HG02970 (cell line): ENCODE measurements around the gene PF4V1.
"Not testable (repeated sequence)": the region's sequence is repeated elsewhere in the genome, so short reads cannot be mapped to it uniquely, and the experiment has no call there.

Experiments used
- ATAC-seq: cut with Tn5 transposase; IDR thresholded peaks from one replicate; pipeline ENCODE4 v1.9.1; 2021; ENCODE audit warnings: mild to moderate bottlenecking, moderate library complexity, moderate number of reproducible peaks; ENCODE audit not compliant: unreplicated experiment, low FRiP score

Gene PF4V1

GRCh38 chr4:73869130-73870055 is 16.3 kb downstream of the PF4V1 start, which contains the start of gene CXCL1:
TSS of gene CXCL1 (plus strand) at chr4:73869393. CDS start at chr4:73869471, 78 bp downstream.
- no peak for ATAC-seq

- ATAC-seq, result no peak
Observed at GRCh38 chr4:73870260-73870659, 17.2 kb downstream of the PF4V1 start.

DNA sequence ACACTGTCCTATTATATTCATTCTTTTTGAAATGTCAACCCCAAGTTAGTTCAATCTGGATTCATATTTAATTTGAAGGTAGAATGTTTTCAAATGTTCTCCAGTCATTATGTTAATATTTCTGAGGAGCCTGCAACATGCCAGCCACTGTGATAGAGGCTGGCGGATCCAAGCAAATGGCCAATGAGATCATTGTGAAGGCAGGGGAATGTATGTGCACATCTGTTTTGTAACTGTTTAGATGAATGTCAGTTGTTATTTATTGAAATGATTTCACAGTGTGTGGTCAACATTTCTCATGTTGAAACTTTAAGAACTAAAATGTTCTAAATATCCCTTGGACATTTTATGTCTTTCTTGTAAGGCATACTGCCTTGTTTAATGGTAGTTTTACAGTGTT is 17.7 kb downstream of the PF4V1 start:
- ATAC-seq, result no peak

DNA sequence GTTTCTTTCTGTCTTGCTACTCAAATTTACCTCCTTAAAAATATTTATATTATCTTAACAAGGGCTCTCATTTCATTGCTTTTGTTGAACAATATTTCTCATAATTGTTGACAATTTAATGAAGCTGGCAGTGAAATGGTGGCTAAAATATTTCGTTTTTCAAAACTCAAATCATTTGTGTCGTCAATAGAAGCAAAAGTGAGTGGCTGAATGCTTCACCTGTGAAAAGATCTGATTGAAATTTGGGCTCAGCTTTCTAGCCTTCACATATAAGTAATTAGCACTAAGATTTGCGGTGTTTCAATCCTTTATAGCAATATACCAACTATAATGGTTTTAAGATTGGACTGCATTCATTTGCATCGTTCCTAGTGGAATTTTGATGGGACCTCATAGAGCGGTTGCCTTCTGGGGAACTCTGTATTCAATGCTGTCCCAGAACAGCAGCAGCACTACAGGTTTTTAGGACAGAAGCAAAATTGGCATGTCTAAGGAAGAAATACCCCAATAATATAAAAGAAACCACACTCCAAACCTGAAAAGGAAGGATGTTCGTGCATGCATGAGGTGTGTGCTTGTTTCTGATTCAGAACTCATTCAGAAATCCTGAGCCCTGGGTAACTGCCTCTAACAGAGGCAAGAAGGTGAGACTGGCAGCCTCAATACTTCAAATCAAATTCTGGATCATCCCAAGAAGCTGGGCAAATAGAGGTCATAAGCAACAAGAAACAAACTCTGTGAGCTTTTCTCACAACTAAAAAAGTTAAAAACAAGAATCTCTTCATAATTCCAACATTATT is 18.6 kb downstream of the PF4V1 start:
- no peak for ATAC-seq

DNA sequence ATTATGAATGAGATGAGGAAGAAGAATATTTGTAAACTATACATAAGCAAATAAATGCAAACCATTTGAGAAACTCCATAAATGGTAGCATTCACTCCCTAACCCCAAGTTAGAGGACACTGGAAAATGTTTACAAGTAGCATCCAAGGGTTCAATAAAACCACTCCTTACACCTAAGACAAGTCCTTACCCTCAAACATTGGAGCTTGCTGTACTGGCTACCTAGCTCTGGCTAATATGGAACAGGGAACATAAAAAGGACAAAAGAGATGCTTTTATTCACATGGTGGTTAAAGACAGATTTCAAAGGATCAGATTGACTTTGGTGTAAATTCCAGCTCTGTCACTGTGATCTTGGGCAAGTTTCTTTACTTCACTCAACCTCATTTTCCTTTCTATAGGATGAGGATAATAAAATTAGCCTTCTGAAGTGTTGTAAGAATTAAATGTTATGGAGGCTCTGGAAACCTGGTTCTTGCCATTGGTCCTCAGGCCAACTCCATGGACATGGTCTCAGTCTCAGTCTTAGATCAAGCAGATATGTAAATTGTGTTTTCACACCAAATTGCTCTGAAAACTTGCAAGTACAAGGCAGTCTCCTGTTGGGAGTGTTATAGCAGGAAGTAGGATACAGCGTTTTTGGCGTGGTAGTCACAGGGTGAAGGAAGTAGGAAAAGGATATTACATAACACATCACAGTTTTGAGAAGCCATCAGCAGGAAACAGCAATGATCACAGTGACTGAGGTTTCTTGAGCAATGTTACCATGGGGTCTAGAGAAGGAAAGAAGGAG is 19.4 kb downstream of the PF4V1 start:
- no peak for ATAC-seq

GRCh38 chr4:73874386-73874785 is 21.3 kb downstream of the PF4V1 start:
- no peak for ATAC-seq

GRCh38 chr4:73875401-73875800 is 22.3 kb downstream of the PF4V1 start:
- ATAC-seq, result no peak

DNA sequence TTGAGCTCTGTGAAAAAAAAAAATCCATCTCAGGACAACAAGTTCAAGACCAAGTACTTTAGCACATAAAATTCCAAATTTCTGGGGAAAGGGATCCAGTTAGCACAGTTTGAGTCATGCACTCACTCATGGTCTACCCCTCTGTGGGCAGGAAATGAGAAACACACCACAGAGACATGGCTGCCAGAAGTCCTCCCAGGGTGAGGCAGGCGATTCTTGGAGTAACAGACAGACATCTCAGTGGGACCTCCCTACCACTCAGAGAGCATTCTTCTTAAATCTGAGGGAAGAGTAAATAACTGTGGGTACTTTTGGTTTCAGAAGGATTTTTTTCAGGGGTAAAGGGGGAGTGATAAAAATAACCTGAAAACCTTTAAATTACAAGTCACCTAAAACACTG is 30.2 kb downstream of the PF4V1 start:
- ATAC-seq, result no peak

DNA sequence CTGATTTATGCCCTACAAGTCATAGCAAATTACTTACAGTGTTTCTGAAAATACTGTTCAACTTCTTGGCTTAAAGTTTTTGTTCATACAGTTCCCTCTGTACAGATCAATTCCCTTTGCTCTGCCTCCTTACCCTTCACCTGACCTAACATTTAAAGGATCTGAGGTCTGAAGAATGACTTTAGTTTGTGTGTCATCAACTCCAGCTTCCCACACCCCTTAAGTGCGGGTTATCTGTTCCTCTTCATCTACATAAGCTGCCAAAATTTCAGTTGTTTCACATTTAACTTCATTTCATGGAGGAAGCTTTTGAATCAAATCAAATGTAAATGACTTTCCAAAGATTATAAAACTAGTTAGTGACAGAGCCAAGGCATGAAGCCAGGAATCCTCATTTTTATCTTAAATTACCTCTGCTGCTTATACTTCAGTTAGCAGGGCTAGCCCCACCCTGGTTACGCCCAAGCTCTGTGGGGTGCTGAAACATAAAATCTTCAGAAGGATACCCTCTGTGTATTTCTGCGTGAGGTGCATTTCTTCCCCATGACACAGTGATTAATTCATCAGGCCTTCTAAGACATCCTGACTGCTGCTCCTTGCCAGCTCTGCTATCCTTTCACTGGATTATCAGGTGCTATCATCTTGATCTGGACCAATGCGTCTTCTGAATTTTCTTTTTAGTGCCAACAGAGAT is 32.6 kb downstream of the PF4V1 start:
- ATAC-seq, result no peak

- ATAC-seq, result no peak
Observed at GRCh38 chr4:73891326-73891725, 38.2 kb downstream of the PF4V1 start.

GRCh38 chr4:73891739-73892405 is 38.8 kb downstream of the PF4V1 start:
- no peak for ATAC-seq

- ATAC-seq, result no peak
Observed at GRCh38 chr4:73892966-73893365, 39.9 kb downstream of the PF4V1 start.

DNA sequence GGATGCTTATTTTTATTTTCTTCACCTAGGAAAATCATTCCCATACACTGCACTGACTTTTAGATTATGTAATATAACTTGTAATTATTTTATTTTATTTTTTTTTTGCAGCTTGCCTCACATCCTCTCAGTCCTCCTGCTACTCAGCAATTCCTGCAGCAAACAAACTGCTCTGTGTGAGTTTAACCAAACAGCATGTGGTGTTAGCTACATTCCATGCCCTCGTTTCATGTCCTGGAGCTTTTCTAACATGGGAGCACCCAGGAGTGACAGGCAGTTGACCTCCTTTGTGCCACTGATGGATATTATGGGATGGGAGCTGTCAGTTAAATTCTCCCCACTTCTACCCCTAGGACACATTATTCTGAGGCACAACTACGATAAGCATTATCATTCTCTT is 40.9 kb downstream of the PF4V1 start:
- no peak for ATAC-seq

DNA sequence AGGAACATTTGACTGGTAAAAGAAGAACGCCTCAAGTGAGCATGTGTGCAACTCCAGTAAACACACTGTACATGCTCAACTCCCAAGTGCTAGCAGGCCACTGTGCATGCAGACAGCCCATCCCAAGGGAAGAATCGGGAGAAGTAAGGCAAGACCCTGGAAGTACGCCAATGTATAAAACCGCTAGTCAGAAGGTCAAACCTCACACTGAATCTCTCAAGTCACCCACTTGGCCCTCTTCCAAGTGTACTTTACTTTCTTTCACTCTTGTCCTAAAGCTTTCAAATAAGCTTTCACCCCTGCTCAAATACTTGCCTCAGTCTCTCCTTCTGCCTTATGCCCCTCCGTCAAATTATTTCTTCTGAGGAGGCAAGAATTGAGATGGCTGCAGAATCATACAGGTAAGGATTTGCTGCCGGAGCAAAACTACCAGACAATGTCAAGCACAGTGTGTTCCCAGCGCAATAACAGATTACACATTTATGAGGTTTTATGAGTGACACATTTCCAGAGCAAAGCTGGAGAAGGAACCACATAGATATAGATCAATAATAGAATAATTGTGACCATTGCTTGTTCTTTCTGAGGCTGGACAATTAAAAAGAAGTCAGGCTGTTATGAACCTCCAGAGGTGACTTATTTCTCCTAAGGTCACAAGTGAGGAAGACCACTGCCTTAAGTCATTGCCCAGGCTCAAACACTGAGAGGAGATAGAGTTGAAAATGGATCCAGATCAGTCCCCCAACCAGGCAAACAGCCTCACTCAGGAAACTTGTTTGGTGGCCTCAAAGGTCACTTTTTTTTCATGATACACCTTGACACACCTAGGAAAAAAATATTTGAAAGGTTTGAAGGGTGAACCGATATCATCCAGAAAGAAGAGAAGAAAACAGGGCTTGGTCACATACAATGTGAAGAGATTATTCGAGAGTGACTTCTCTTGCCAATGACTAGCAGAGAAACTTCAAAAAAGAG is 42.4 kb downstream of the PF4V1 start:
- no peak for ATAC-seq

DNA sequence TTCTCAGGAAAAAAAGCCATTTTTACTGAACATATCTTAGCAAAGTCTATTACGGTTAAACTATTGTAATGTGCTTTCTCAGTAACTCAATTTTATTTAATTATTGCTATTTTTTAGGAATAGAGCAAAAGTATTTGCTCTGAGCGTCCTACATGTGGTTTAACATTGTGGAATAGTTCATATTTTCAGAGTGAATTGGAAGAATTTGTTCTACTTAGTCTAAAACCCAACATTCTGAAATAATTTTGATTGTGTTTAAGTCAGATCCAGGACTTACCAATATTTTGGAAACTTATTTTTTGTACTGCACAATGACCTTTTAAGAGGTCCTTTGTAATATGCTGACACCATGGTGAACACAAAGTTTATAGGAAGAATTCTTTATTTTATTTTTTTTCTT is 43.3 kb downstream of the PF4V1 start:
- no peak for ATAC-seq

- ATAC-seq, result no peak
Observed at GRCh38 chr4:73897380-73898136, 44.5 kb downstream of the PF4V1 start.

DNA sequence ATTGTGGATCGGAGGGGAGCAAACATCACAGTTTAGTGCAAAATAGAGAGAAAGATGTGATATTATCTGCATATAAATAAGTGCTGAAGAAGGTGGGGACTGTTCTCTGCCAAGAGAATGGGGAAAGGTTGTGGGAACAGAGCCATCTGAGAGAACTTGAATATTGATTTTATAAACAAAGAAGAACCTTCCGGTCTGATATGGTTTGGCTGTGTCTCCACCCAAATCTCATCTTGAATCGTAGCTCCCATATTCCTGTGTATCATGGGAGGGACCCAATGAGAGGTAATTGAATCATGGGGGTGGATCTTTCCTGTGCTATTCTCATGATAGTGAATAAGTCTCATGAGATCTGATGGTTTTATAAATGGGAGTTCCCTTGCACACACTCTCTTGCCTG is 46.2 kb downstream of the PF4V1 start:
- not testable (repeated sequence) for ATAC-seq

GRCh38 chr4:73901031-73901430 is 47.9 kb downstream of the PF4V1 start:
- ATAC-seq, result no peak
